ENCODE results near the gene SUPT5H. TPM values are rescaled to one million over a fixed set of nuclear protein-coding genes. Genes with fewer than 3 reads are reported as not detected.

SUPT5H gene
- total RNA-seq, 1 experiment from 2014 or later = 171 TPM

- peaks cover 70% of the 10 kb centered on the region for H3K36me3 Mint-ChIP-seq (ENCODE audit: insufficient read depth, unreplicated experiment)
- POLR2A ChIA-PET = interaction anchor here (0.5 to 2.3 kb wide), 7 partner anchors 9 to 1366 kb away, joined by 3 to 20 read pairs (median 7); partner anchors contain the start of genes MED29, PAF1, RAB4B and RPS16
- BruUV-seq (replicated peaks) = no TSS peak
- peak; percentile 94 for DNase-seq
- peaks cover 40% of the 10 kb centered on the region for H3K4me1 Mint-ChIP-seq (ENCODE audit: low read depth, unreplicated experiment)
- peak; percentile 89 to 97 for TF ChIP-seq CTCF (IDR thresholded peaks at IDR 0.05; ENCODE audit: insufficient read depth in 1 of 2, low read depth in 1 of 2, low read length in 1 of 2, severe bottlenecking in 1 of 2, unreplicated experiment in 1 of 2)
- H3K27me3 Mint-ChIP-seq (ENCODE audit: insufficient read depth, unreplicated experiment) = peaks cover 3% of the 10 kb centered on the region
- H3K27ac Mint-ChIP-seq (ENCODE audit: unreplicated experiment) = peak overlapping the region; percentile 90
- peak overlapping the region; percentile 77 for H3K4me3 Mint-ChIP-seq (ENCODE audit: unreplicated experiment)
- CTCF ChIA-PET = interaction anchor here (0.6 to 2.5 kb wide), 7 partner anchors 9 to 436 kb away, joined by 3 to 52 read pairs (median 3); partner anchors contain the start of genes MED29 and PAF1
- intact Hi-C loops (cut with micrococcal nuclease; ENCODE audit: unreplicated experiment) = loop anchor here (1.0 kb wide), 6 partner anchors 9 to 289 kb away; no protein-coding TSS in a partner anchor
- Histone ChIP-seq H3K9me3 (no peaks in the 10 kb centered on the region), H3K4me1 (peaks cover 30% of the 10 kb centered on the region), H3K27me3 (replicated peaks; ENCODE audit: control insufficient read depth, insufficient read depth, low read length) (no peaks in the 10 kb centered on the region), H3K36me3 (ENCODE audit: control insufficient read depth, insufficient read depth, low read length) (peaks cover 4% of the 10 kb centered on the region; the same call in 1 of the 2 replicates), H3K4me3 (ENCODE audit: low read depth, low read length) (peak overlapping the region; percentile 29)
- no peaks in the 10 kb centered on the region for H3K9me3 Mint-ChIP-seq (ENCODE audit: unreplicated experiment)
Measured at GRCh38 chr19:39411832-39412099, 33.6 kb upstream of the SUPT5H start.

GRCh38 chr19:39412100-39412866, 33.1 kb upstream of the SUPT5H start, which contains the start of gene PLEKHG2:
TSS of gene PLEKHG2 (plus strand) at chr19:39412669. CDS start at chr19:39414087, 1,418 bp downstream.
- peak; percentile 91 to 92 for TF ChIP-seq CTCF (IDR thresholded peaks at IDR 0.05; ENCODE audit: insufficient read depth in 1 of 2, low read depth in 1 of 2, low read length in 1 of 2, severe bottlenecking in 1 of 2, unreplicated experiment in 1 of 2)
- Histone ChIP-seq H3K4me3 (ENCODE audit: low read depth, low read length) (peak within 1 kb of the TSS; percentile 88), H3K4me1 (peaks cover 30% of the 10 kb centered on the region), H3K36me3 (ENCODE audit: control insufficient read depth, insufficient read depth, low read length) (peaks cover 5% of the 10 kb centered on the region; the same call in 1 of the 2 replicates), H3K27me3 (replicated peaks; ENCODE audit: control insufficient read depth, insufficient read depth, low read length) (no peaks in the 10 kb centered on the region), H3K9me3 (no peaks in the 10 kb centered on the region)
- Mint-ChIP-seq H3K9me3 (ENCODE audit: unreplicated experiment) (no peaks in the 10 kb centered on the region), H3K36me3 (ENCODE audit: insufficient read depth, unreplicated experiment) (peaks cover 65% of the 10 kb centered on the region), H3K27me3 (ENCODE audit: insufficient read depth, unreplicated experiment) (peaks cover 3% of the 10 kb centered on the region), H3K4me3 (ENCODE audit: unreplicated experiment) (peak within 1 kb of the TSS; percentile 77), H3K27ac (ENCODE audit: unreplicated experiment) (peak within 1 kb of the TSS; percentile 90), H3K4me1 (ENCODE audit: low read depth, unreplicated experiment) (peaks cover 40% of the 10 kb centered on the region)
- BruUV-seq (replicated peaks) = no TSS peak
- peak; percentile 99 for DNase-seq
- intact Hi-C loops (cut with micrococcal nuclease; ENCODE audit: unreplicated experiment) = loop anchor here (1.0 kb wide), 4 partner anchors 10 to 71 kb away; no protein-coding TSS in a partner anchor
- CTCF ChIA-PET = interaction anchor here (0.8 to 2.5 kb wide), 6 partner anchors 10 to 24 kb away, joined by 3 to 52 read pairs (median 3); partner anchors contain the start of gene RPS16
- POLR2A ChIA-PET = interaction anchor here (0.6 to 2.3 kb wide), 8 partner anchors 10 to 1338 kb away, joined by 3 to 20 read pairs (median 4); partner anchors contain the start of gene RPS16

- Mint-ChIP-seq H3K4me3 (ENCODE audit: unreplicated experiment) (peak overlapping the region; percentile 77), H3K9me3 (ENCODE audit: unreplicated experiment) (no peaks in the 10 kb centered on the region), H3K27ac (ENCODE audit: unreplicated experiment) (peak overlapping the region; percentile 90), H3K4me1 (ENCODE audit: low read depth, unreplicated experiment) (peaks cover 40% of the 10 kb centered on the region), H3K27me3 (ENCODE audit: insufficient read depth, unreplicated experiment) (peaks cover 3% of the 10 kb centered on the region), H3K36me3 (ENCODE audit: insufficient read depth, unreplicated experiment) (peaks cover 59% of the 10 kb centered on the region)
- no TSS peak for BruUV-seq (replicated peaks)
- POLR2A ChIA-PET = interaction anchor here (0.6 to 2.3 kb wide), 3 partner anchors 20 to 1338 kb away, joined by 3 to 20 read pairs (median 3); partner anchors contain the start of gene RPS16
- CTCF ChIA-PET = interaction anchor here (0.9 to 2.5 kb wide), 3 partner anchors 12 to 23 kb away, joined by 3 to 52 read pairs (median 16); partner anchors contain the start of gene RPS16
- no peak for DNase-seq
- Histone ChIP-seq H3K4me3 (ENCODE audit: low read depth, low read length) (peak overlapping the region; percentile 88), H3K27me3 (replicated peaks; ENCODE audit: control insufficient read depth, insufficient read depth, low read length) (no peaks in the 10 kb centered on the region), H3K9me3 (no peaks in the 10 kb centered on the region), H3K36me3 (ENCODE audit: control insufficient read depth, insufficient read depth, low read length) (peaks cover 4% of the 10 kb centered on the region; the same call in 1 of the 2 replicates), H3K4me1 (peaks cover 27% of the 10 kb centered on the region)
- intact Hi-C loops (cut with micrococcal nuclease; ENCODE audit: unreplicated experiment) = loop anchor here (1.0 kb wide), 4 partner anchors 11 to 72 kb away; no protein-coding TSS in a partner anchor
- TF ChIP-seq CTCF (IDR thresholded peaks at IDR 0.05; ENCODE audit: insufficient read depth in 1 of 2, low read depth in 1 of 2, low read length in 1 of 2, severe bottlenecking in 1 of 2, unreplicated experiment in 1 of 2) = no peak
Measured at GRCh38 chr19:39412867-39413271, 32.5 kb upstream of the SUPT5H start.

Measured in Caco-2 (cell line).